HG02840 (cell line): ENCODE data around the gene RGL2.
"Not testable (repeated sequence)": the region's sequence is repeated elsewhere in the genome, so short reads cannot be mapped to it uniquely, and the experiment has no call there.

ENCODE experiments used
- ATAC-seq: cut with Tn5 transposase; IDR thresholded peaks from one replicate; pipeline ENCODE4 v1.9.1; 2021; ENCODE audit warnings: mild to moderate bottlenecking, moderate library complexity, moderate number of reproducible peaks; ENCODE audit not compliant: unreplicated experiment, low FRiP score

Gene RGL2

DNA sequence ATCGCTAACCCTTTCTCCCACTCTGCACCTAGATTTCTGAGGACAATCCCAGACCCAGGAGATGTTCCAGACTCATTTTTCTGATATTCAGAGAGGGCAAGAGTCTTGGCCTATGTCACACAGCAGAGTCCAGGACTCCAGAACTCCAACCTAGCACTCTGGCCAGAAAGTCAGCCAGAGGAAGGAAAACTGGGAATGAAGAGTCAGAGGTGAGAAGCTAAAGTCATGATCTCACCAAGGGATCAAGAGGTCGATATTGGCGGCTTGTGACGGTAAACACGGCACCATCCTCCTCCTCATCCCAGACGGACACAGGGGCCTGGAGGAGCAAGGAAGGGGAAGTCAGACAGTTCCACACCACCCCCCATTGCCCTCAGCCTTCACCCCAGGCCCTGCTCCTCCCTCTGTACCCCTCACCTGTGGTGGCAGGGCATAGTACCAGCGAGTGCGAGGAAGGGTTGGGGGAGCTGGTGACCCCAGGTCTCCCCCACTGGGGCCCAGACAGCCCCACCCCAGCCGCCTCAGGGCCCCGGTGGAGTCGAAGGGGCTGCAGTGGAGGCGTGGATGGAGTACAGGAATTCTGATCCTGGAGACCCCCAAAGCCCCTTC, 1.8 kb downstream of the RGL2 start:
- ATAC-seq = no peak

- no peak for ATAC-seq
These were observed 2.9 kb downstream of the RGL2 start for GRCh38 chr6:33295621-33296369.

DNA sequence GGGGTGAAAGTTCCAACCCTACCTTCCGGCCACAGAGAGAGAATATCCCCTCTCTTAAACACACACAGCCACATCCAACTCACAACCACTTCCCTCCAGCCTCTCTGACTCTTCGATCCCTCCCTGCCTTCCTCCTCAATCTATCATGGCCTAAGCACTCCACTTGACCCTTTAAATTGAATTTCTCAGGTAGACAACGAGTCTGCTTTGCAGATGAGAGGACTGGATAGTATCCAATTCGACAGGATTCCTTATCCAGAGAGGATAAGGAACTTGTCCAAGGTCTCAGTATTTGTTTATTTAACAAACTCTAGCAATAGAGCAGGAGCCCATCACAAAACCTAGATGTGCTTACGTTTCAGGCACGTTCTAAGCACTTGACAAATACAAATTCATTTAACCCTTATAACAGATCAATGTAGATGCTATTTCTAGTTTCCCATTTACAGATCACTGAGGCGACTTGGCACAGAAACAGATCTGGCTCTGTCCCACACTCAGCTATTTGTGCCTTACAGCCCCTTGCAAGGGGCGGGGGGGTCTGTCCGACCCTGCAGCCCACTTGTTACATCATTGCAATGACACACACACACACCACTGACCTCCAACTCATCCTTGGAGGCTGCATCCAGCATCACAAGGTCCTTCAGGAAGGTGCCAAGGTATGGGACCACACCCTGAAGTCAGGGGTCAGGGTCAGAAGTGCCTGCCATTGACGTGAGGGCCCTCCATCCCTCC, 4.5 kb downstream of the RGL2 start:
- ATAC-seq = no peak

DNA sequence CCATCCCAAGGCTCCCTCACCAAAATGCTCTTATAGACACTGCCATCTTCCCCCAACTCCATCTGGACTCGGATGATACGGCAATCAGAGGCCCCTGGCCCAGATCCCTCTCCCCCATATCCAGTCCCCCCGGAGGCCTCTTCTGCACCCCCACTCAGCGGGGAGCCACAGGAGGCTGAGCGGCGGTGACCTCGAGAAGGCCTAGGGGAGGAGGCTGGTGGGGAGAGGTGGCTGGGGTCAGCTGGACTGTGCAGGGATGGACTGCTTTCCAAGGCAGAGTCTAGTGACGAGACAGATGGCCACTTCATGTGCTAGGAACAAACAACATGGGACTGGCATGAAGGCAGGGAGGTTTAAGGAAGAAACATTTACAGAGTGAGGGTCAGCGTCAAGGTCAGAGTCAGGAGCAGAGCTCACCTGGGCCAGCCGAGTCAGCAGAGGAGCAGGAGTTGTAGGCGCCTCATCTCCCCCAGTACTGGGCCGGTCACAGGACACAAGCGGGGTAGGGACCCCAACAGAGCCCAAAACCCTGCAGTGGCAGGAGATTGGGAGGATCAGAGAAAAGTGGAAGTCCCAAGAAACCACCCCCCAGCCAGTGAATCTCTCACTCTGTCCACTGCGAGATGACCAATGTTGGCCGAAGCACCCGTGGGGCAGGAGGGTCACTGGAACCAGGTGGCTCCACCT, 5.6 kb downstream of the RGL2 start:
- ATAC-seq = no peak

DNA sequence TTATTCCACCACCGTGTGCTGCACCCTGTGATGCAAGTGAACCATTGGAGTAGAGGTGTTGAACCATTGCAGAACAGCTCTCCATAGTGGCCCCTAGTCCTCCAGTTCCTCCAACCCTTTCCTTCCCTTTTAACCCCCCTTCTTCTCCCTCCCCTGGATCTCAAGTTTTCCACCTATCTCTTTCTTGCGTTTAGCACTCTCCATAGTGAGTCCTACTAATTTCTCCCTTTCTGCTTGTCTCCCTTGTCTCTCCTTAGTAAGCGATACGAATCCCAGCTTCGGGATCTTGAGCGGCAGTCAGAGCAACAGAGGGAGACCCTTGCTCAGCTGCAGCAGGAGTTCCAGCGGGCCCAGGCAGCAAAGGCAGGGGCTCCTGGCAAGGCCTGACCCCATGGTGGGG, 8.3 kb downstream of the RGL2 start:
- no peak for ATAC-seq

- peak; percentile 20 for ATAC-seq
These were observed 8.9 kb downstream of the RGL2 start for GRCh38 chr6:33289784-33290315.

GRCh38 chr6:33288921-33289783, 9.6 kb downstream of the RGL2 start, which contains the start of the genes PFDN6 and WDR46:
Gene PFDN6 (plus strand): TSS chr6:33289601. CDS start chr6:33289857, 256 bp downstream.
Gene WDR46 (minus strand): TSS chr6:33289239. CDS start chr6:33289170, 69 bp downstream.
- peak; percentile 80 for ATAC-seq

DNA sequence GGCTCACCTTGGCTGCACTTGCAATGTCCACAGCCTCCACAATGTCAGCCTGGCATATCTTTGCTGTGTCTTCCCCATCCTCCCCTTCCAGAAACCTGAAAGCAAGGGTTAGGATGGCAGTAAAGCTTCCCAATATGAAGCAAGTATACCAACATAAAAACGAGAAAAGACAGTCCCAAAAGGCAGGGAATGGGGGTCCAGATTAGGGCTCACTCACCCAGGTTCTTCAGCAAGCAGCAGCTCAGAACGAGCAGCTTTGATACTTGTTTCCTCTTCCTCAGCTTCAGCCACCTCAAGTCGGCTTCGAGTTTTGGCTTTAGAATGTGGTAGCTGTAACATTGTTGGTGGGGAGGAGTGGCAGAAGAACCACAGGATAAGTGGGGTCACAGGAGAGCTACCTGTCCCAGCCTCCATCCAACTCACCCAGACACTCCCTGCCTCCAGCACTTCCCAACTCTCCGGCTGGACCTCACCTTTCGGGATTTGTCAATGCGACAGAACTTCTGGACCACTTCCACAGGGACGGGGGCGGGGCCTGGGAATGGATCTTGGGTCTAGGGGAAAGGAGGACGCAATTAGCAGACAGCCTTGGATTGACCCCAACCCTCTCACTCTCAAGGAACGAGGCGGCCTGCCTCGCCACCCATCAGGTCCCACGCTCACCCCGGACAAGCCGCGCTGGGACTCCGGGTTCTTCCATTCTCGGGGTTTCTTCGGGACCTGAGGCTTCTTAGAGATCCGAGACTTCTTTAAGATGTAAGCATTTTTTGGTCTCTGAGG, 10.4 kb downstream of the RGL2 start:
- peak; percentile 8 for ATAC-seq

DNA sequence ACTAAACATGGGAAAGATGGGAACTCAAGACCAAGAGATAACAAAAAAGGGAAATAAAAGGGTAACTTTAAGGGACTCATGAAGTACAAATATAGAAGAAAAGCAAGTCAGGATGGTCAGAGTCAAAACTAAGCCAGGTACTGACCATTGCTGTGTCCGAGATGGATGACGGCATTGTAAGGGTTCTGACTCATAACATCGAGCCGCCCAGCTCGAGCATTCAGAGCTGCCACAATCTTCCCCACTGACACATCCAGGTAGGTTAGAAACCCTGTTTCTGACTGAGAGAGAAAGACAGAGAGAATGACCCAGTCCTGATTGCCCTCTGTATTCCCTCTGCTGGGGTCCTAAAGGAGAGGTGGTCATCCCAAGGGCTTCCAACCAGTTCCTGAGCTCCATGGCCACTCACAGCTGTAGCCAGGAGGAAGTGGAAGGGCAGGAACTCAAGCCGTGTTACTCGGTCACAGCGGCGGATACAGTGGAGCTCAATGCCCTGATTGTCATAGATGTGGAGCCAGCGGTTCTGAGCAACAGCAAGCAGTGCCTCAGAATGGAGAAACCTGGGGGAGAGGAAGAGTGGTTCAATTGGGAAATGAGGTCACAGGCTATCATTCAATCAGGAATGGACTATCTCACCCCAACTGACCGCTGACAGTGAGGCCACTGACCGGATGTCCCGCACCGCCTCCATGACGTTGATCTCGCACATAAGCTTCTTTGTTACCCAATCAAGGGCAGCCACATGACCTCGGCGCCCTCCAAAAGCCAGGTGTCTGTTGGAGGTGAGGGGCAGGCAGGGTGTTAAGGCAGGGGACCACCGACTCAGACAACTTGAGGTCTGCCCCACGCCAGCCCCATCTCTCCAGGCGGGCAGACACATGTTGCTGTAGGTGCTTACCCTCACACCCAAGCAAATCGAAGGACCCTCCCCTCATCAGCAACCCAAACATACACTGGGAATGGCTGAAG, 11.5 kb downstream of the RGL2 start:
- no peak for ATAC-seq

DNA sequence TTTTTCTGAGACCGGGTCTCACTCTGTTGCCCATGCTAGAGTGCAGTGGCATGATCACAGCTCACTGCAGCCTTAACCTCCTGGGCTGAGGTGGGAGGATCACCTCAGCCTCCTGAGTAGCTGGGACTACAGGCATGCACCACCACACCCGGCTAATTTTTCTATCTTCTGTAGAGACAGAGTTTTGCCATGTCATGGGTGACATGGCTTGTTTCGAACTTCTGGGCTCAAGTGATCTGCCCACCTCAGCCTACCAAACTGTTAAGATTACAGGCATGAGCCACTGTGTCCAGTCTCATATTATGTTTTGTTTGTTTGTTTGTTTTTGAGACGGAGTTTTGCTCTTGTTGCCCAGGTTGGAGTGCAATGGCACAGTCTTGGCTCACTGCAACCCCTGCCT, 13.5 kb downstream of the RGL2 start:
- ATAC-seq = not testable (repeated sequence)

DNA sequence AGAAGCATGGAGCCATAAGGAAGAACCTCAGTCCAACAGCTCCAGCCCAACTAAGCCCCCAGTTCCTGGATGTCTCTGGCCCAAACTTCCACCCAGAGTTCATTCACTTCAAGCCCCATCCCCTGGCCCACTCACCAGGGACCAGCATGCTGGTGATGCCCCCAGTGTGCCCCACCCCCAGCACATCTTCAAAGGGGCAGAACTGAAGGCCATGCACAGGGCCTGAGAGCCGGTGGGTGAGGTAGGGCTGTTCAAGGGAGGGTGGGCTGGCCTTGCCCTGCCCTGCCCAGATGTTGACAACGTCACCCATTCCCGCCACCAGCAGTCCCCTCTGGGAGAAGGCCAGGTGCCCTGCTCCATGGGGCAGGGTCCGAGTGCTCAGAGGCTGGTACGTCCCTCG, 18.2 kb downstream of the RGL2 start:
- no peak for ATAC-seq

GRCh38 chr6:33279971-33280511, 18.7 kb downstream of the RGL2 start:
- ATAC-seq = no peak

DNA sequence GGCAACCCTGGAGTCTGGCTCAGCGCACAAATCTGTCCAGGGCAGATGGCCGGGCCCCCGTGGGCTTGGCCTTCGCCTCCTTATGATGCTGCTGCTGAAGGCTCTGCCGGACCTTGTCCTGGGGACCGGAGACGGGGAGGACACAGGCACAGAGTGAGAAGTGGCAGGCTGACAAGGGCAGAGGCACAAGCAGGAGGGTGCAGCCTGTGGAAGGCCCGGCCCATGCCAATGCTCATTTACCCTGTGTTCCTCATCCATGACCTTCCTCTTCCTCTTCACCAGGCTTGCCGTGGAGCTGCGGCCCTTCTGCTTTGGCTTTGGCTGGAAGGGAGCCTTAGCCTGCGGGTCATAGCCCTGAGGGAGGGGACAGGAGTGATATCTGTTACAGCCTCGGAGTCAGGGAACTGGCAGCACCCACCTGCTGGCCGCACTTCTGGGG, 19.5 kb downstream of the RGL2 start:
- no peak for ATAC-seq

DNA sequence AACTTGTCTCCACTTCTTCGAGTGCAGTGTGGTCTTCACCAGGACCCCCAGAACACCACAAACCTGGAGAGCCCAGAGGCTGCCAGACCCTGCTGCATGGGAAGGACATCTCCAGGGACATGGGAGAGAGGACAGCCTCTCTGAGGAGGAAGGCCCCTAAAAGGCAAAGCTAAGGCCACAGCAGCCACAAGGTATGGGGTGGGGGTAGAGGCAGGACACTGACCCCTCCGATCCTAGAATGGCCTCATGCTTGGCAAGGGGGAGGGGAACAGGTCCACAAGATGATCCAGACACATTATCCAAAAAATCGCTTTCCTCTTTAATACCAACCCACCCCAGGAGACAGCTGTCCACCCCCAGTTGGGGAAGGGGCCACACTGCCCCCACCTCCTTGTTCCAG, 19.9 kb downstream of the RGL2 start:
- ATAC-seq = no peak

DNA sequence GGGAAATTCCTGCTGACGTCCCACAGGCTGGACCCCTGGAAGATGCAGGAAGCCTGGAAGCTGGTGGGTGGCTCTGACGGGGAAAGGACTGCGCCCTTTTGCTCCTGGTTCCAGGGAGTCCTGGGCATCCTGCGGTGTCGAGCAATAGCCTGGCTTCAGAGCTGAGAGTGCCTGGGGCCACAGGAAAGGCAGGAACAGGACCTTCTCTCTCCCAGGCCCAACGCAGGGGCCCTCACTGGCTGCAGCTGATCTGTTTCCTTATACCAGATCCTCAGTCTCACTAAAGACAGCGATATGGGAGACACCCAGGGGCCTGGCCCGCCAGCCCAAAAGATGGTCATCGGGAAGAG, 20.4 kb downstream of the RGL2 start:
- no peak for ATAC-seq

DNA sequence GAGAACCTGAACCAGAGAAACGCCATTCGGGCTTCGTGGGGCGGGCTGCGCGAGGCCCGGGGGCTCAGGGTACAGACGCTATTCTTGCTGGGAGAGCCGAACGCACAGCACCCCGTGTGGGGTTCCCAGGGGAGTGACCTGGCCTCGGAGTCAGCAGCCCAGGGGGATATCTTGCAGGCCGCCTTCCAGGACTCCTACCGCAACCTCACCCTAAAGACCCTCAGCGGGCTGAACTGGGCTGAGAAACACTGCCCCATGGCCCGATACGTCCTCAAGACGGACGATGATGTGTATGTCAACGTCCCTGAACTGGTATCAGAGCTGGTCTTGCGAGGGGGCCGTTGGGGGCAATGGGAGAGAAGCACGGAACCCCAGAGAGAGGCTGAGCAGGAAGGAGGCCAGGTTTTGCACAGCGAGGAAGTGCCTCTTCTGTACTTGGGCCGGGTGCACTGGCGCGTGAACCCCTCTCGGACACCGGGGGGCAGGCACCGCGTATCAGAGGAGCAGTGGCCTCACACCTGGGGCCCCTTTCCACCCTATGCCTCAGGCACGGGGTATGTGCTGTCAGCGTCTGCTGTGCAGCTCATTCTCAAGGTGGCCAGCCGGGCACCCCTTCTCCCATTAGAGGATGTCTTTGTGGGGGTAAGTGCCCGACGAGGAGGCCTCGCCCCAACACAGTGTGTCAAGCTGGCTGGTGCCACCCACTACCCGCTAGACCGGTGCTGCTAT, 20.9 kb downstream of the RGL2 start:
- ATAC-seq = no peak
